GM08714 (cell line): ENCODE measurements around the gene C6orf120.
A peak's percentile ranks its signal among the peaks of the same experiment; 100 is the strongest.
"Not testable (repeated sequence)": the region's sequence is repeated elsewhere in the genome, so short reads cannot be mapped to it uniquely, and the experiment has no call there.

Experiments
- H3K4me3 ChIP-seq: fragments of 200-500 bp; sonication (Bioruptor generic); 2 replicates; pipeline ENCODE4 v1.5.1; 2014; ENCODE audit warnings: mild to moderate bottlenecking, low read length, inconsistent platforms
- ZNF274 ChIP-seq: IDR thresholded peaks from 2 replicates; pipeline ENCODE4 v1.6.1; 2012; ENCODE audit warnings: mild to moderate bottlenecking, low read depth, low read length

The C6orf120 gene

DNA sequence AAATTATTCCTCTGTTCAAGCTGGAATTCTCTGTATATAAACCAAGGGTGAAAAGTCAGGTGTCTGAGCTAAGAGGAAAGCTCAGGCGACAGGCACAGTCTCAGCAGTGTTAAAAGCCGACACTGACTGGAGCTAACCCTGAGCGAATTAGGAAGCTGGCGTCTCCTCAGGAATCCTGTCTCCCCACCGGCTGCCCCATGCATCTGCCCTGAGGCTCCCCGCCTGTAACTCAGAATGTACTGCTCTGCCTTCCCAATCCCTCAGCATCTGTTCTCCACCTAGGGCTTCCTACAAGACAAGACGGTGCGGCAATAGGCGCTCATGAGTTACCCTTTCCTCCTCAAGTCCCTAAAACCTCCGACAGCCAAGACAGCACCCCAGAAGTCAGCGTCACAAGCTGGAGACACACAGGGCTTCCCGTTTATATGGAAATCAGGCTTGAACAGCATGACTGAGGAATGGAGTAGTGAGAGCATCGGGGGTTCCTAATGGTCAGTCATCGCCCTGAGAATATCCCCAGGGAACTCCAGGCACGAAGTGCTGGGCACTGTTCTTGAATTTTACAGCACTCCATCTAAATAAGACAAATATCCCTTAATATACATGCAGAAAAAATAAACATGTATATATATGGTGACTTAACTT is 33.6 kb upstream of the C6orf120 start:
- no peak for TF ChIP-seq ZNF274
- no peak overlapping the region for H3K4me3 ChIP-seq

DNA sequence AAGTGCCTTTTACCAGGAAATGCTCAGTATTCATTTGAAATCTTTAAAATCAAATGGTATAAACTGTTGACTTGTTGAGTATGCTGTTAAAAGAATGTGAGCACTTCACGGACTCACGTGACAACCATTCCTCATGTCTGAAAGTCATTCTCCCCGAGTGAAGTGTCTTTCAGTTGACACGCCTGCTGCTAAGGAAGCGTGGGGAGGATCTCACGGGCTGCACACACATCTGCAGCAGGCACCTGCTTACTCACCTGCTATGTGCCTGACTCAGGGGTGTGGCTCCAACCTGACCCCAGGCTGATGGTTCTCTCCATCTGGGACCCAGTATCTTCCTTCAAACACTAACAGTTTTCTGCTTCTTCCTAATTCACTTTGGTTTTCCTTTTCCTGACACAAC is 32.8 kb upstream of the C6orf120 start:
- no peak overlapping the region for H3K4me3 ChIP-seq
- no peak for TF ChIP-seq ZNF274

DNA sequence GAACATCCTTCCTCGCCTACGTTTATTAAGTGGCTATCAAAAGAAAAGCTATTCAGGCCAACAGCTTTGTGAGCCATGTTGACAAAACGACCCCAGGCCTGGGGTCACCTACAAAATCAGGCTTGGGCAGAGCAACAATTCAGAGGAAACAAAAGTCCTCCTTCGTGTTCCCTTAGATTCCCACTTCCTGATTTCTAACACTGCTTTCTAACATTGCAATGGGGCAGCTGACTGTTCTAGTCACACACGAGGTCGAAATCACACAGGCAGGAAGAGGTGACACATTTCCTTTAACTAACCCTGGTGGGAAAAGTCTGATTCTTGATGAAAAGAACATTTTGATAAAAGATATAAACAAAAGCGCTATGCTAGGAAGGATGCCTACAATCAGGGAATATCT is 32.0 kb upstream of the C6orf120 start:
- no peak for TF ChIP-seq ZNF274
- H3K4me3 ChIP-seq: no peak overlapping the region

DNA sequence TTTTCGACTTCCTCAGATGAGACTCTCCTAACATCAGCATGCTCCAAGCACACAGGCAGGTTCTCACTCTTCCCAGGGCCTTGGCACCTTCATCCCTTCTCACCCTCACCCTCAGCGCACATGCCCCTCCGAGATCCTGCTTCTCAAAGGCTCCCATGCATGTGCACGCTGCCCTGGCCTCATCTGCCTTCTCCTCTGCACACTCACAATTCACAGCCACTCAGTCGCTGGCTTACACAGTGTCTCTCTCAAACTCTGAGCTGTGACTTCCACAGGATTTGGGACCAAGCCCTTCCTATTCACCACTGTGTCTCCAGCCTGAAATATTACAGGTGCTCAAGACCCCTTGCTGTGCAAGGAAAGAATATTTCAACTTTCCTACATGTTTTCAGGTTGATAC is 30.4 kb upstream of the C6orf120 start:
- no peak for TF ChIP-seq ZNF274
- H3K4me3 ChIP-seq: no peak overlapping the region

DNA sequence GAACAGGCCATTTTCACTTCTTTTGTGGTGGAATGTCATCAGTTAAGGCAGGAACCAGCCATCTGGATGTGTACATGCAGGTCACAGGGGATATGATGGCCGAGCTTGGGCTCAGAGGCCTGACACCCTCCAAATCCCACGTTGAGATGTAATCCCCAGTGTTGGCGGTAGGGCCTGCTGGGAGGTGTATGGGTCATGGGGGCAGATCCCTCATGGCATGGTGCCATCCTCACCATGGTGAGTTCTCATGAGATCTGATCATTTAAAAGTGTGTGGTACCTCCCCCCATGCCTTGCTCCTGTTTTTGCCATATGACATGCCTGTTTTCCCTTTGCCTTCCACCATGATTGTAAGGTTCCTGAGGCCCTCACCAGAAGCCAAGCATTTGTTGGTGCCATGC is 26.9 kb upstream of the C6orf120 start:
- TF ChIP-seq ZNF274: no peak
- H3K4me3 ChIP-seq: no peak overlapping the region

DNA sequence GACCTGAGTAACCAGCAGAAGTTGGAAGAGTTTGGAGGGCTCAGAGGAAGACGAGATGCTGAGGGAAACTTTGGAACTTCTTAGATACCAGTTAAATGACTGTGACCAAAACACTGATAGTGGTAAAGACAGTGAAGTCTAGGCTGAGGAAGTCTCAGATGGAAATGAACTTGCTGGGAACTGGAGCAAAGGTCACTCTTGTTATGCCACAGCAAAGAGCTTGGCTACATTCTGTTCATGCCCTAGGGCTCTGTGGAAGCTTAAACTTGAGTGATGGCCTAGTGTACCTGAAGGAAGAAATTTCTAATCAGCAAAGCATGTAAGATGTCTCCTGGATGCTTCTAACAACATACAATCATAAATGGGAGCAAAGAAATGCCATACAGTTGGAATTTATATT is 24.8 kb upstream of the C6orf120 start:
- no peak overlapping the region for H3K4me3 ChIP-seq
- no peak for TF ChIP-seq ZNF274

DNA sequence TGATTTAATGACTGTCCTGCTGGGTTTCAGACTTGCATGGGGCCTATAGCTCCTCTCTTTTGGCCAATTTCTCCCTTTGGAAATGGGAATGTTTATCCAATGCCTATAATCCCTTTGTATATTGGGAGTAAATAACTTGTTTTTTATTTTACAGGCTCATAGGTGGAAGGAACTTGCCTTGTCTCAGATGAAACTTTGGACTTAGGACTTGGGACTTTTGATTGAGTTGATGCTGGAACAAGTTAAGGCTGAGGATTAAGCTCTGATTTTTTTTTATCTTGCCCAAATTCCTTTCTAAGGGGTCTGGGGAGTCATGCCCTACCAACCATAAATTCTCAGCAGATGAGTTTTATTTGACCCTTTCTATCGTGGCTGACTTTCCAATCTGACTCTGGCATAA is 23.6 kb upstream of the C6orf120 start:
- no peak overlapping the region for H3K4me3 ChIP-seq
- TF ChIP-seq ZNF274: no peak

DNA sequence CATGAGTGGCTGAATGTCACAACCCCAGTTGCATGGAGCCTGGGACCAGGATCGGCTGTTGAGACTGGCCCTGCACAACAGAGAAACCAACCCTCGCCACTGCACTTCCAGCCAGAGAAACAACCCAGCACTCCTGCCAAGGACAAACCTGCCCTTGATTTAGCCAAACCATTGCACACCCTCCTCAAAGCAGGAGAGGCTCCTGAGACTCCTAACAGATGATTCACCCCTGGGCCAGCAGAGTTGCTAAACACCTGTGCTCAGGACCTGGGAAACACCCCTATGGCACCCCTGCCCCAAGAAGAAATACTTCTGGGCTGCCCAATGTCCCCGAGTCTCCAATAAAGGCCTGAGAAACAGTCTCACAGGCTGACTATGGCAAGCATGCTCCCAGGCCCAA is 17.9 kb upstream of the C6orf120 start:
- no peak for TF ChIP-seq ZNF274
- H3K4me3 ChIP-seq: no peak overlapping the region

DNA sequence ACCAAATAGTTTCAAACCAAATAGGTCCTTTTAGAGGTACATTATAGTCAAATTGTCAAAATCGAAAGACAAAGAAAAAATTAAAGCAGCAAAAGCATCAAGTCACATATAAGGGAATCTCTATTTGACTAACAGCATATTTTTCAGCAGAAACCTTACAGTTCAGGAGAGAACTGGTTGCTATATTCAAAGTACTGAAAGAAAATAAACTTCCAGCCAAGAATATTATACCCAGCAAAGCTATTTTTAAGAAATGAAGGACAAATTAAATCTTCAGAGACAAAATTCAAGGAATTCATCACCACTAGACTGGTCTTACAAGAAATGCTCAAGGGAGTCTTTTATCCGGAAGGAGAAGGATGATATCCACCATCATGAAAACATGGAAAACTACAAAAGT is 16.1 kb upstream of the C6orf120 start:
- no peak overlapping the region for H3K4me3 ChIP-seq
- TF ChIP-seq ZNF274: no peak

DNA sequence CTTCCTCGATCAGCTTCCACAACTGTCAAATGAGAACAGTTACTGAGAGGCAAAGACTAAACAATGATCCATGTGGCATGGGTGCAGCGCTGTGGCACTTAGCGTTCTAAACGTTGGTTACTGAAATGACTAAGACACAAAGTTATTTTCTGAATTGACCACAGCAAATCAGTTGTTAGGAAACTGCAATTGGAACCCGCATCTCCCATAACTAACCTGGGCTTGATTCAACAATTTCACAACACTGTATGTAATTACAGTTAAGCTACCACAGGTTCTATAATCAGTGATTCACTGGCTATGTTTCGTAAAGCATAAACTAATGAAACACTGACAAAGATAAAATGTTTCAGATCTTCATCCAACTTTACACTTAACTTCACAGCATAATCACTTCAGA is 12.6 kb upstream of the C6orf120 start:
- no peak overlapping the region for H3K4me3 ChIP-seq
- no peak for TF ChIP-seq ZNF274

DNA sequence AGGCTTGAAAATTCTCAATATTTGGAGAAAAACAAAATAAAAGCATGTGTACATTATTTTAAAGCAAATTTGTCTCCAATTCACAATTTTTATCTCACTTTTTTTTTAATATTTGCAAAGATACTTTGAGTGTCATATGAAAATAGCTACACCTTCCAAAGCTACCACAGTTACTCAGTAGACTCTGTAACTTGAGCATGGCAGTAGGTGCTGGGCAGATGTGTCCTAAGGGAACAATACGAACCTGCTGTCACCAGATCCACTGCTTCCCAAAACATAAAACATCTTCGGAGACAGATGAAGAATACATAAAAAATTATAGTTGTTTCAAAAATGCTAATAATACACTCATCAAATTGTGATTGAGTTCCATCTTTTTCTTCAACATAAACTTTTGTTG is 10.7 kb upstream of the C6orf120 start:
- no peak for TF ChIP-seq ZNF274
- no peak overlapping the region for H3K4me3 ChIP-seq

DNA sequence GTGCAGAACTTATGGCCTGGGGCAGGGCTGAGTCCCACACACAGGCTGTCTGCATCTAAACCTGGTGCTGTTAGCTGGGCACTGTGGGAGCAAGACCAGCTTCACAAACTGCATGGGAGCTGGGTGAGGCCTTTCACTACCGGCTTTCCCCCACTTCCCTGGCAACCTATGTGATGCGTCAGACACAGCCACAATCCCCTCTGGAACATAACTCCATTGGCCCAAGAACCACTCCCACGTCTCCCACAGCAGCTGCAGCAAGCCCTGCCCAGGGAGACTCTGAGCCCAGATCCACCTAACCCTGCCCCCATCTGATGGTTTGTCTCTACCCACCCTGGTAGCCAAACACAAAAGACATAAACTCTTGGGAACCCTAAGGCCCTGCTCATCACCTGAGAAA is 9.4 kb upstream of the C6orf120 start:
- H3K4me3 ChIP-seq: no peak overlapping the region
- no peak for TF ChIP-seq ZNF274

DNA sequence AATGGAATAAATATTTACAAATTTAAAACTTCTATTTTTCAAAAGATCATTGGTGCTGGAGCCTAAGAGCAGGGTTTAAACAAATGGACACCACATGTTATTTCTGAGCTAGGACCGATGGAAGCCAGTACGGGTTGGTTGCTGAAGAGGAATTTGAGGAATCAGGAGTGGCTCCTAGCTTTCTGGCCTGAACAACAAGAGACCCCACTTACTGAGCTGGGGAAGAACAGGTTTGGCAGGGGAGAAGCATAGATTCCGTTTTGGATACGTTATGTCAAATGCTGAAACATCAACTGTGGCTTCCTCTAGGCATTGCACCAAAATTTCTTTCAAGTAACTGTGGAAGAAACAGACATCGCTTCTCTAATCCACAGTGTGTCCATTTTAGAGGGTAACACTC is 6.8 kb upstream of the C6orf120 start:
- H3K4me3 ChIP-seq: no peak overlapping the region
- no peak for TF ChIP-seq ZNF274

DNA sequence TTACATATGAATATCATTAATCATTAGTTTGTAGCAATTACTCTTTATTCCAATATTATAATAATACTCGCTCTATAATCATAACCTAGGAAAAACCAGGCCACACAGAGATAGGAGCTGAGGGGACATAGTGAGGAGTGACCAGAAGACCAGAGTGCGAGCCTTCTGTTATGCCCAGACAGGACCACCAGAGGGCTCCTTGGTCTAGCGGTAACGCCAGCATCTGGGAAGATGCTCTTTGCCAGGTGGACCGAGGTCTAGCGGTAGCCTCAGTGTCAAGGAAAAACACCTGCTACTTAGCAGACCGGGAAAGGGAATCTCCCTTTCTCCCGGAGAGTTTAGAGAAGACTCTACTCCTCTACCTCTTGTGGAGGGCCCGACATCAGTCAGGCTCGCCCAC is 4.8 kb upstream of the C6orf120 start:
- H3K4me3 ChIP-seq: not testable (repeated sequence)

DNA sequence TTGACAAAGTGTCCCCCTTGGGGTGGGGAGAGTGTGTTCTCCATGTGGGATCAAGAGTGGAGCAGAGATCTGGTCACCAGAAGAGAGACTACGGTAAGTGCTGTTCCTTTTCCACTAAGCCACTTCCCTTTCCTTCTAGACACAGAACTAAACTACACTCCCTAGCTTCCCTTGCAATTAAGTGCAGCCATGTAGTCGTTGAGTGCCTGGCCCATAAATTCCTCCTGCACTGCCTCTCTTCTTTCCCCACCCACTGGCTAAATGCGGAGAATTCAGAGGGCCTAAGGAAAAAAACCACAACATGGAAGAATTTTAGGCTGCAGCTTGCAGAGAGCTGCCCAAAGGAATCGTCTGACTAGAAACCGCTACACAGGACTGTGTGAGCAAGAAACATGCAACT is 1.6 kb upstream of the C6orf120 start:
- no peak overlapping the region for H3K4me3 ChIP-seq

DNA sequence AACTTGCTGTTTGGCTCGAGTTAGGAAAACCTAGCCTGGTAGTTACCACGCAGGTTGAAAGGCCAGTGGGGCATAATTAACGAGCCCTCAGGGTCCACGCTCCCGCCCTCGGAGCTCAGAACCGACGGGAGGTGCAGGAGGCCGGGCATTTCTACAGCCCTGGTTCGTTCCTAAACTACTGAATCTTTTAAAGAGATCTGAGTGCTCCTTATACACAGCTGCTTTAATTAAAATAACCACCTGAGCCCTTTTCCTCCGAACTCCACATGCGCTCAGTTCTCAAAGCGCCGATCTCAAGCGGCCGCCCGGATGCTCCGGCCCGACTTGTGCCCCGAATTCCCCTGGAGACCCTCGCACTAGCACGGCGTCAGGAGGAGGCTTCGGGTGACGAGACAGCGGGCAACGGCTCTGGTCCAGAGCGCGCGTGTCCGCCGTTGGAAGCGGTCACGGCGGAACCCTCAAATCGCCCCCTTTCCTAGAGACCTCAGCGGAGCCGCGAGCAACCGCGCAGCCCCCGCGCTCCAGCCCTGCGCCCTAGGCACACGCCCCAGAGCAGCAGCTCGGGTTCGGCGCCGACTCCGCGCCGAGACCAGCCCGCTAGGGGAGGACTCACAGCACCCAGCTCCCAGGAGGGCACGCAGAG is 494 bp upstream of the C6orf120 start:
- H3K4me3 ChIP-seq: peak overlapping the region; percentile 95
- no peak for TF ChIP-seq ZNF274

More for the DNA sequence above, 1.6 kb upstream of the C6orf120 start:
- TF ChIP-seq ZNF274: no peak
